Activated CD4-positive, alpha-beta T cell treated with anti-CD3 and anti-CD28 coated beads for 1 hour (primary cell): ENCODE measurements around the gene TAF10.

Experiments used
- DNase-seq: peaks from one replicate; pipeline ENCODE4 v3.0.0-alpha.2; 2020

Gene TAF10

DNA sequence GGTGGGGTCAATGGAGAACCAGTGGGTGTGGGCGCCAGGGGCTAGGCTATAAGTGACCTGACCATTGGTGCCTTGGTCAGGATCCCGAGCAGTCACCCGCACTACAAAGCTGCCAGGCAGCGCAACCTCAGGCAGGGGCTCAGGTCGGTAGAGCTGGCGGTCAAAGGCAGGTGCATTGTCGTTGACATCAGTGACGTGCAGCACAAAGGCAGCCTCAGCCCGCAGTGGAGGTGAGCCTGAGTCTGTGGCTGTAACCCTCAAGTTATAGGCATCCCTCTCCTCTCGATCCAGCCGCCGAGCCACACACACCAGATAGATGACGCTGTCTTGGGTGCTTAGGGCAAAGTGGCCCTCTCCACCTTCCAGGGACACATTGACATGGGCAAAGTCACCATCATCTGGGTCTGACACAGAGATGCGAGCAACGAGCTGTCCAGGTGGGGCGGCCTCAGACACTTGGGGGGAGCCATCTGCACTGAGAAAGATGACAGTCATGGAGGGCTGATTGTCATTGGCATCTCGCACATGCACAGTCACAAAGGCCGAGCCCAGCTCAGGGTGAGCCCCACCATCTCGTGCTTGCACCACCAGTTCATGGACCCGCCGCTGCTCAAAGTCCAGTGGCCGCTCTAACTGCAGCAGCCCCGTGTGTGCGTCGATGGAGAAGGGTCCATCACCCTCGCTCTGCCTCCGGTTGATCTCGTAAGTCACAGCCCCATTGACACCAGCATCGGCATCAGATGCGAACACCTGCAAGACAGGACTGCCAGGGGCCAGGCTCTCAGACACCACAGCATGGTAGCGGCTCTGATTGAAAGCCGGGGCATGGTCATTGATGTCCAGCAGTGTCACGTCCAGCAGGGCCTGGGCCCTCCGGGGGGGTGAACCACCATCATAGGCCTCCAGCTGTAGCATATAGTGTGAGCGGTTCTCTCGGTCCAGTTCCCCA is 28.3 kb upstream of the TAF10 start:
- no peak for DNase-seq

DNA sequence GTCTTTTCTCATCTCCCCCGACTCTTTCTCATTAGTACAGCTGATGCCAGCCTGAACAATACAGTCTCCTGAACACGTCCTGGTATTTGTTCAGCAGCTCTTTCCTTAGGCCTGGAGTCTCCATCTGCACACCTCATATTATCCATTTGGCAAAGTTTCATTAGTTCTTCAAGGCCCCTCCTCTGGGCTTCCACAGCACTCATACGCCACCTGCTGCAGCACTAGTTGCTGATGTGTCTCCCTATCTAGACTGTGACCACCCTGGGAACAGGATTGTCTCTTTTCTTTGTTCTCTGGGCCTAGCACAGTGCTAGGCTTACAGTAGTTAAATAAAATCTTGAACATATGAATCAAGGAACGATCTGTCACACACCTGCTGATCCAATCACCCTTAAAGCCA is 26.4 kb upstream of the TAF10 start:
- DNase-seq: no peak

DNA sequence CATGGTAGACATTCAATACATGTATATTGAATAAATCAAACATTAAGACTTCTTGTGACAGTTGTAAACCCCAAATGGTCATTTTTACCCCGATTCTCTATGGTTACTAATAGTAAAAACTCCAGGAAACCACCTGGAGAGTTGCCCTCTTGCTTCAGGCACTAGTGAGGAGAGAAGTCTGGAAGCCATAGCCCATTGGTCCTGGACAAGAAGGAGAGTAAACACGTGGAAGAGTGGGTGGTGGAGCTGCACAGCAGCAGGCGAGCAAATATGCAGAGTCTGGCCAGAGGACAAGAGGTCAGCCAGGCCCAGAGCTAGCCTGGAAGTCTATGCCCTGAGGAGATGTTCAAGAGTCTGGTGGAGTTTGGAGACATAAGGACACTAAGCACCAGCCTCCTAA is 25.9 kb upstream of the TAF10 start:
- DNase-seq: no peak

DNA sequence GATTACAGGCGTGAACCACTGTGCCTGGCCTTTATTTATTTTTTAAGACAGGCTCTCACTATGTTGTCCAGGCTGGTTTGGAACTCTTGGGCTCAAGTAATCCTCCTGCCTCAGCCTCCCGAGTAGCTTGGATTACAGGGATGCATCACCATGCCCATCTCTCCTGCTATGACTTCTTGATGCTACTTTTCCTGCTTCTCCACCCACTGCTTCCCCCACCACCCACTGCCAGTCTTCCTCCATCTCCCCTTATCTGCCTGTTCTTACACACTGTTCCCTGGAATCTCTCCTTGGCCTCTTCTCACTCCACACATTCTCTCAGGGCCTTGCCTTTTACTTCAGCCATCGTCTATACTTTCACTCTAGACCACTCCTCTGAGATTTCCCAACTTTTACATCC is 24.5 kb upstream of the TAF10 start:
- no peak for DNase-seq

DNA sequence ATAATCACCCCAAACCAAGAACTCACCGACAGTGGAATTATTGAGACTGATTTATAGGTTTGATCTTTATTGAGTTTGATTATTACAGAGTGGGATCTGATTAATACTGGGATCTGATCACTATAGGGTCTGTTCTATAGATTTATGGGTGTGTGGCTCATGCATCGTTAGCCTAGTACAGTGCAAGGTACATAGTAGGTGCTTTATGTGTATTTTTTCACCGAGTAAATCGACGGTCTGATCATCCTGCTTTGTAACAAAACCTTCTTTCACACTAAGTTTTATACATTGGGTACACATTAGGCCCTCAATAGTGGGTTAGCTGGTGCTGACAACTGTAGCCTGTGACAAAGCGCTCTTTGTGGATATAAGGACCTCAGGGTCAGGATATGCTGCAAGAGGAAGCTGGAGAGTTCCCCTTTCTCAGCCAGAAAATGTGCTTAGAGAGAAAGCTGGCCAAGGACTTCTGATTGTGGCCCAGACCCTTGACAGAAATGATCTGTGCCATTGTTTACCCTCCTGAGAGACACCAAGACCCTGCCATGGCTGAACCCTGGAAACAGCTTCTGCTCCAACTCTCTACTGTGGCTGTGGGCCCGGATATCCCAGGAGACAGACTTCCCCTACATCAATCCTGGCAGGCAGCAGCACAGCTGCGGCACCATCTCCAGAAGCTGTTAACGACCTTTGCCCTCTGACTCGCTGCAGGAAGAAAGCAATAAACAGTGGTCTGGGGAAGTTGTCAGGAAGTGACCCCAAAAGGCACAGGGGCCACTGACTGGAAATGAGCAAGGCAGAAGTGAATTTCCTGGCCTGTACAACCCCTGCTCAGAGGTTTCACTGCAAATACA is 23.3 kb upstream of the TAF10 start:
- no peak for DNase-seq

DNA sequence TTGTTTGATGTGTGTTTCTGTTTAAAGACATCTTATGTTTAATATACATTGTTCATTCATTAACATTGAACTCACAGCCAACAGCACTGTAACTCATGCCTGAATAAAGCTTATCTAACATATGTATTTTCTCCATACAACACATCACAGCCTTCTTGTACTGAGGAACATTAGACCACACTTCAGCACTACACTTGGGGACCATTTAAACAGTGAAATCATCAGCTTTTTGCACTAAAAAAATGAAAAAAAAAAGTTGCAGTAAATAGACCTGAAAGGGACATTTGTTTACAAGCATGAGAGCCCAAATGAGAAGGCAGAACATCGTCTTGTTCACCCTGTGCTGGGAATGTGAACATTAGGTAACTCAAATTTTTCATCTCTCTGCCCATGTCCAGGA is 22.5 kb upstream of the TAF10 start:
- DNase-seq: no peak

DNA sequence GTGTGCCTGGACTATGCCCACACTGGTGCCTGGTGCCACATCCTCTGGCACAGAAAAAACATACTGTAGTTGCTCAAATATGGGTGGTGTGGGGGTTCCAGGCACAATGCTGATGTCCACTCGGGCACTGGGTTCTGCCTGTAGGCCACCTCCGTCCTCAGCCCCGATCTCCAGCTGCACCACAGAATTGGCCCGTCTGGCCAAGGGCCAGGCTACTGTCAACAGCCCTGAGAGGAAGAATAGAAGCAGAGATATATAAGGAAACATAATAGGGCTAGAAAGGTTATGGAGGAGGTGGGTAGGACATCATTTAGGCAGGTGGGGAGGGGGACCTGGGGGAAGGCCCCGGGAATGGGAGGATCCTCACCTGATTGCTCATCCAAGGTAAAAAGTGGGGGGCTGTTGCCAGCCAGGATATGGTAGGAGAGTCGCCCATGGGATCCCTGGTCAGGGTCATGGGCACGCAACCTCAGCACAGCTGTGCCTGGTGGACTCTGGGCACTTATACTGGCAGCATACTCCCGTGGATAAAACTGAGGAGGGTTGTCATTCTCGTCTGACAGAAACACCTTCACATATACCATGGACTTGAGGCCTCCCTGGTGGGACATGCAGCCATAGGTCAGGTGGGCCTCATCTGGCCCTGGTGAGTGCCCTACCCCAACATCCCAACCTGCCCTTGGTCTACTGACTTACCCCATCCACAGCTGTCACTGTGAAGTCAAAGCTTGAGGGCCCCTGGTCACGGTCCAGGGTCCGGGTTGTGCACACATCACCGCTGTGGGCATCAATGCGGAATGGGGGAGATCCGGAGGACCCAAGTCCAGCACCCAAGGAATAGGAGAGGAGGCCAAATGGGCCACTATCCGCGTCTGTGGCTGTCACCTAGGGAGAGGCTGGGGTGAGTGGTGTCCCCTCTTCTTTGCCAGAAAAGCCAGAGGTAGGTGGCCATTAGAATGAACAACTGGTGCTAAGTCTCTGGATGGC is 21.7 kb upstream of the TAF10 start:
- no peak for DNase-seq

DNA sequence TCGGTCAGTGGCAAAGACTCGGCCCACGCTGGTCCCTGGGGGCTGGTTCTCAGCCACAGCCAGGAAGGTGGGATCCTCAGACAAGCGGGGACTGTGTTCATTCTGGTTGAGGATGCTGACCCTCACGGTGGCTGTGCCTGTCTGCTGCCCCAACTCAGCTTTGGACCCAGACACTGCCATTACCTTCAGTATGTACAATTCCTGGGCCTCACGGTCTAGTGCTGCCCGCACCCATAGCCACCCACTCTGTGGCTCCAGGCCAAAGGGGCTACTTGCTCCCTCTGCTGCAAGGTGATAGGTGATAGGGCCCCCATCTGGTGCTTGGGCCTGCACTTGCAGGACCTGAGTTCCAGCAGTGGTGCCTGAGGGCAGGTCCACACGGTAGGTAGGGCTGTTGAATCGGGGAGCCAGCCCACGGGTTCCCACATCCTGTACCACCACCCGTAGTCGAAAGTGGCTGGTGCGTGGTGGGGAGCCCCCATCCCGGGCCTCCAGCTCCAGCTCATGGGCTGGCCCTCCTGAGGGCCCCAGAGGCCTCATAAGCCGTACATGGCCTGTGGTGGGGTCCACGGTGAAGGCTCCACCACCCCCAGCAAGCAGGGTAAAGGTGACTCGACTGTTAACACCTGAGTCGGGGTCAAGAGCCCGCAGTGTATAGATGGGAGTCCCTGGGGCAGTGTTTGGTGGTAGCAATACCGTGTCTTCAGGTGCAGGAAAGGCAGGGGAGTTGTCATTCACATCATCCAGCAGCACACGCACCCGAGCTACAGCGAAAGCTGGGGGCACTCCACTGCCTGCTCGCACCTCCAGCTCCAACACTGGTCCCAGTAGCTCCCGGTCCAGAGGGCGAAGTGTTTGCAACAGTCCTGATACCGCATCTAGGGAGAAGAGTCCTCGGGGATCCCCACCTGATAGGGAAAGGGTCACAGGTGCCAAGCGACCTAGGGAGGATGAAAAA is 20.4 kb upstream of the TAF10 start:
- no peak for DNase-seq

DNA sequence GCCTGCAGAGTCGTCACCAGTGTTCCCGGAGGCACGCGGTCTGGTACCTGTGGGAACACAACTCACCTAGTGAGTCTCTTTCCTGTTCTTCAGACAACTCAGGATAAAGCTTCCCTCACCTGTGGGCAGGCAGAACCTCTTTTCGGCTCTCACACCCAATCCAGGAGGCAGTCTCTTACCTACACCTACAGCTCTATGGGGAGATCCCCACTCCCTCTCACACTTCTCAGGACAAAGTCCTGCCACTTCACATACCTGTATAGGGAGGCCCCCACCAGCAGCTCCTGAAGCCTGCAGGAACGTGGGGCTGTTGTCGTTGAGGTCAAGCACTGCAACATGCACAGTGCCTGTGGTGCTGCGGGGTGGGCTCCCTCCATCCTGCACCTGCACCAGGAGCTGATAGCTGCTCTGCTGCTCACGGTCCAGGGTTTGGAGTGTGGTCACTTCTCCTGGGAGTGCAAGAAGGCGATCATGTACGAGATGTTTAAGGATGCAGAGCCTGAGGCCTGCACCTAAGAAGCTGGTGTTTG is 19.4 kb upstream of the TAF10 start:
- DNase-seq: no peak

DNA sequence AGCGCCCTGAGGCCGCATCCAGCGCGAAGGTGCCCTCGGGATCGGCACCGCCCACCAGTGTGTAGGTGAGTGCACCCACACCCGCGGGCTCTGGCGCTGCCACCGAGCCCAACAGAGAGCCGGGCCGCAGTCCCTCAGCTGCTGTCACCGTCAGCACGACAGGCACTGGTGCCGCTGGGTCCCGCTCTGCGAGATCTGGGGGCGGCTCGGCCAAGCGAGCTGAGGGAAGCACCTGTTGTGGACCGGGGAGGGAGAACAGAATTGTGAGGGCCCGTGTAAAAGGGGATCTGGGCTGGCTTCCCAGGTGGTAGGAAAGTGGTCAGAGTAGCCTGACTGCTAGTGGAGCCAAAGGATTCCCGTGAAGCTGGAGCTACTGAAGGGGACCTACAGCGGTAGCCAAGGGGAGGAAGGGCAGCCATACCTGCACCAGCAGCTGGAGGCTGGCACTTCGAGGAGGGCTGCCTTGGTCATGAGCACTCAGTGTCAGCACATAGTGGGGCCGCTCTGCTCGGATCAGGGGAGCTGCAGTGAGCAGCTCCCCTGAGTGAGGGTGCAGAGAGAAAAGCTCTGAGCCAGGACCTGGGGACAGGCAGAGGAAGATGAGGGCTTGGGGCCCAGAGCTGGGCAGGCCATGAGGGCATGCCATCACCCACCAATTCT is 18.7 kb upstream of the TAF10 start:
- no peak for DNase-seq

DNA sequence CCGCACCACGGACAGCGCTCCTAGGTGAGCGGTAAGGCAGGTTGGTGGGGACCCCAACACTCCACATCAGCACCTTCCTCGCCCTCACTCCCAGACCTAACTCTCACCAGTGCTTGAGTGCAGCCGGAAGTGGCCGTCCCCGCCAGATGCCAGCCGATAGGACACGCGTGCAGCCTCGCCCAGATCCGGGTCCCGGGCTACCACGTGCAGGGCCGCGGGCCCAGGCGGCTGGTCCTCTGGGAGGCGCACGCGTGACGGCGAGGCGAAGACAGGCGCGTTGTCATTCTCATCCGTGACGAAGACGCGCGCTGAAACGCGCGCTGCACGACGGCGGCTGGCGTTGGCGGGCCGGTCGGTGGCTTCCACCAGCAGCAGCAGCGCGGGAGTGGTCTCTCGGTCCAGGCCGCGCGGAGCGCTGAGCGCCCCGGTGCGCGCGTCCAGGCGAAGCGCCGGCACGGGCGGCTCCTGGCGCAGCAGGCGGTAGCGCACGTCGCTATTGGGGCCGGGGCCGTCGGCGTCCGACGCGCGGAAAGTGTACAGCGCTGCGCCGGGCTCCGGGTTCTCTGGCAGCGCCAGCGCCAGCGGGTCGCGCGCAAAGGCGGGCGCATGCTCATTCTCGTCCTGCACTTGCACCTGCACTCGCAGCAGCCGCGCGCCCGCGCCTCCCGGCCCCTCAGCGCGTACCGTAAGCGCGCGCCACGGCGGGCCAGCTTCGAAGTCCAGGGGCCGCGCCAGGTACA is 18.0 kb upstream of the TAF10 start:
- DNase-seq: no peak

DNA sequence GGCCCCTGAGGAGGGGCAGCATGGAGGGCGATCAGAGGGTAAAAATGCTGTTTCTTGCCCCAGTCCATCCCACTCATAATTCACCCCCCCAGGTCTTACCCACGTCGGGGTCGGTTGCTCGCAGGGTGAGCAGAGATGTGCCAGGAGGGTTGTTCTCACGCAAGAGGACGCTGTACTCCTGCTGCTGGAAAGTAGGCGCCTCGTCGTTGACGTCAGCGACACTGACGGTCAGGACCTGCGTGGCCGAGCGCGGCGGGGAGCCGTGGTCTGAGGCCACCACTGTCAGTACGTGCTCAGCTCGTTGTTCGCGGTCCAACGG is 17.5 kb upstream of the TAF10 start:
- no peak for DNase-seq

DNA sequence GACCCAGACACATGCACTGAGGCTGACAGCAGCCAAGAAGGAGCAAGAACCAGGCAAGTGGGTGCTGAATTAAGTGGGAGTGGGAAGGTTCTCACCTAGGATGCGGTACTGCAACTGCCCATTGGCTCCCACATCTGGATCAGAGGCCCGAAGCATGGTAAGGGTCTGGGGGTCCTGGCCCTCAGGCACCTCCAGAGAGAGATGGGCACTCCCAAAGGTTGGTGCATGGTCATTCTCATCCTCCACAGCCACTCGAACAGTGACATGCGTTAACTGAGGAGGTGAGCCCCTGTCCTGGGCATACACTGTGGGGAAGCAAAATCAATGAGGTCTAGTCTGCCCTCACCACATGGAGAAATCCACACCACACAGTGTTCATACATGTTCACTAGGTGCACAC is 16.5 kb upstream of the TAF10 start:
- no peak for DNase-seq

DNA sequence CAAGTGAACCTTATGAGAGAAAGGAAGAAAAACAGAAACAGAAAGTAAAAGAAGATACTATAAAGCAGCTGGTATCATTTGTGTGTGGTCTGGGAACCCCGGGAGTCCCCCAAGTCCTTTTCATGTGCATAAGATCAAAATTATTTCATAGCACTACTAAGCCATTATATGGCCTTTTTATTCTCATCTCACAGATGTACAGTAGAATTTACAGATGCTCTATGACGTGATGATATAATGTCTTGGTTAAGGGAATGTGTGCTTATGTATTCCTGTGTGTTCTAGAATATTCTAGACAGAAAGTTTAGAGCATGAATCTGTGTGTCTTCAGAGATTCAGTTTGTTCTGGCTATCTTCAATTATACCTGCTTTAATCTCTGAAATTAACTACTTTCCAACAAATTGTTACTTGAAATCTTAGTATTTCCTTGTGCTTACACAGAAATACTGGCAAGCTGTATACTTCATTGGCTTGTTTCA is 15.8 kb upstream of the TAF10 start:
- no peak for DNase-seq

DNA sequence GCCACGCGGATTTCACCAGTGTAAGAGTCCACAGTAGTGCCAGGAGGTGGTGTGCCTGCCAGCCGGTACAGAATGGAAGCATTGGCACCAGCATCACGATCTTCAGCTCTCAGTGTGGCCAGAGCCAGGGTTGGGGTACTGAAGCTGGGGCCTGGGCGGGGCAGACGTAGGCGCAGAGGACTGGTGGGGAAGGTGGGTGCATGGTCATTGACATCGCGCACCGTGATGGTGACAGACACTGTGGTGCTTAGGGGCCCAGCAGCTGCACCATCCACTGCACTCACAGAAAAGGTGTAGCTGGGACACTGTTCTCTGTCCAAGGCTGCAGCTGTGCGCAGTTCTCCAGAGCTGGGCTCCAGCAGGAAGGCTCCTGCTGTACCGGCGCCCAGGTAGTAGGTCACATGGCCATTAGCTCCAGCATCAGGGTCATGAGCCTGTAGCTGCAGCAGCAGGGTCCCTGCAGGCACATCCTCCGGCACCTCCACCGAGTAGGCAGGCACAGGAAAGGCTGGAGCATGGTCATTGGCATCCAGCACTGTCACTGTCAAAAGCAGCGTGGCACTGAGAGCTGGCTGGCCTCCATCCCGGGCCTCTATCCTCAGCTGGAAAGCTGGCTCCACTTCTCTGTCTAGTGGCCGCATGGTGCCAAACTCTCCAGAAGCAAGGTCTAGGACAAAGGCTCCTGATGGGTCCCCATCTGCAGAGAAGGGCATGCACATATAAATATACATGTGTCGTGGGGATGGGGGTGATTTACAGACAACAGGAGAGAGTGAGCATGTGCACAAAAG is 15.2 kb upstream of the TAF10 start:
- DNase-seq: no peak

DNA sequence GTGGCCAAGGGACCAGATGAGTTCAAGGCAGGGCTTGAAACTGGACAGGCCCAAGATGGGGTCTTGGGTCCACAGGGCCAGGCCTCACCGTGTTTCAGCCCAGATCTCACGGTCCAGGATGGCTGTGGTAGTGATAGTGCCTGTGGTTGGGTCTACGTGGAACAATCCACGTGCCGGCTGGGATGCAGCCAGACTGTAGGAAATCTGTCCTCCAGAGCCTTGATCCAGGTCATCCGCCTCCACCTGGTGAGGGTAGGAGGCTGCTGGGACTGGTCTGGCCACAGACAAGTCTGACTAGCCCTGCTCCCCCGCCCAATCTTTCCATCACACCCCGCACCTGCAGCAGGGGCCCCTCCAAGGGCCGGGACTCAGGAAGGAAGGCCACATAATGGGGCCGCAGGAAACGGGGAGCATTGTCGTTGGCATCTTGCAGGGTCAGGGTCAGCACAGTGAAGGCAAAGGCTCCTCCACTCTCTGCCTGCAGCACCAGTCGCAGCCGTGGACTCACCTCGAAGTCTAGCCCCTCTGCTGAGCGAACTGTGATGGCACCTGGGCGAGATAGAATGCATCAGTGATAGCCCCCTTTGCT is 13.9 kb upstream of the TAF10 start:
- DNase-seq: no peak

DNA sequence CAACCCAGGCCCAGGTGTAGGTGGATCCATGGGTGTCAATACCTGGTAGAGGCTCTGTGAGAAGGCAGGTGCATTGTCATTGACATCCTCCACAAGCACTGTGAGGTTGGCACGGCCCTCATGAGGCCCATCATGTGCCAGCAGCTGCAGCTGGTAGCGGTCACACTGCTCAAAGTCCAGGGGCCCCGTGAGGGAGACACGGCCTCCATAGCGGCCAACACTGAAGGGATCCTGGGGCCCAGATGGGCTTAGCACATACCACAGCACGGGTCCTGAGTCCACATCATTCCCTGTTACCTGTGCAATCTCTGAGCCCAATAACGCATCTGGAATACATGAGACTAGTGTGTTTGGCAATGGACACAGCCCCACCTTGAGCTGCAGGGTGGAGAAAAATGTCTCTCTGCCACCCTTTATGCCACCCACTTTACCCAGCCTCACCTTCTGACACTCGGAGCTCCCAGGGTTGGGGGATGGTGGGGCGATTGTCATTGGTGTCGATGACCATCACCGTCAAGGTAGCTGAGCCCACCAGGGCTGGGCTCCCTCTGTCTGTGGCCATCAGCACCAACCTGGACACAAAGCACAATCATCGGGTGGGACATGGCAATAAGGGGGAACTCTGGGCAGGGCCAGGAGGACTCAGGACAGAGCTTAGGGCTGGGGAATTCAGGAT is 13.3 kb upstream of the TAF10 start:
- no peak for DNase-seq
